Stomach (tissue), 9 donors: ENCODE data around the gene DIS3L2. TPM values are rescaled to one million over a fixed set of nuclear protein-coding genes. Genes with fewer than 3 reads are reported as not detected.

Source experiments
- DNase-seq, 2 donors: peaks; one replicate each; pipeline versions ENCODE4 v3.0.0 to v3.0.0-alpha.2; 2013 to 2019
- H3K27ac ChIP-seq, 5 donors: fragments of 200-600 bp in 4 of 5; sonication (generic) in 4 of 5; one replicate each; pipeline ENCODE4 v1.5.1; 2013 to 2019; ENCODE audit warnings: mild to moderate bottlenecking in 1 of 5, moderate library complexity in 1 of 5
- H3K27me3 ChIP-seq, 3 donors: fragments of 200-600 bp; sonication (generic); one replicate each; pipeline ENCODE4 v1.5.1; 2017 to 2019; ENCODE audit warnings: mixed run types in 1 of 3
- H3K36me3 ChIP-seq, 4 donors: fragments of 200-600 bp; sonication (generic); 1 replicate in 3 of 4; 2 replicates in 1 of 4; pipeline ENCODE4 v1.5.1; 2016 to 2019
- H3K4me1 ChIP-seq, 4 donors: fragments of 200-600 bp; sonication (generic); one replicate each; pipeline ENCODE4 v1.5.1; 2016 to 2019
- H3K4me3 ChIP-seq, 4 donors: fragments of 200-600 bp; sonication (generic) in 3 of 4; one replicate each; pipeline ENCODE4 v1.5.1; 2016 to 2019; ENCODE audit warnings: mild to moderate bottlenecking in 1 of 4
- H3K9me3 ChIP-seq, 4 donors: fragments of 200-600 bp; sonication (generic); one replicate each; pipeline ENCODE4 v1.5.1; 2016 to 2019
- CTCF ChIP-seq, 7 experiments: fragments of 450-650 bp in 4 of 7; fragments of 200-600 bp in 3 of 7; sonication (generic) in 3 of 7; IDR thresholded peaks; one replicate each; pipeline ENCODE4 v1.5.1; 2016 to 2019; ENCODE audit warnings: antibody characterized with exemption in 7 of 7, control low read depth in 2 of 7, mild to moderate bottlenecking in 1 of 7
- EP300 ChIP-seq: sonication (generic); formaldehyde crosslinking; IDR thresholded peaks from one replicate; pipeline ENCODE4 v1.6.1; 2017; ENCODE audit warnings: antibody characterized with exemption
- POLR2A ChIP-seq, 4 donors: fragments of 450-650 bp; IDR thresholded peaks; one replicate each; pipeline ENCODE4 v1.6.1; 2016; ENCODE audit warnings: antibody characterized with exemption in 4 of 4, control low read depth in 2 of 4, mild to moderate bottlenecking in 1 of 4, moderate library complexity in 1 of 4
- POLR2AphosphoS5 ChIP-seq, 3 donors: sonication (generic); formaldehyde crosslinking; IDR thresholded peaks; one replicate each; pipeline ENCODE4 v1.6.1; 2016; ENCODE audit warnings: antibody characterized with exemption in 3 of 3
- WGBS, 5 donors: extraction: QIAGEN DNeasy Blood & Tissue Kit in 3 of 5; methylation state at CpG; one replicate each; pipeline versions ENCODE4 v1.1.5 to v1.1.7; 2013 to 2018; 5-methylcytosine and 5-hydroxymethylcytosine counted together
- intact Hi-C: fragments of 100-400 bp; cut with DNase I; formaldehyde crosslinking; loops from one replicate; pipeline ENCODE4 v1.15.1; 2023; ENCODE audit warnings: low total_unique reads
- polyA plus RNA-seq, 3 donors: library from polyadenylated mRNA; stranded (reverse); fragments of 200-250 nt; gene quantifications; one replicate each; pipeline ENCODE4 v1.2.3, GENCODE V29; 2013
- total RNA-seq, 5 donors: library from RNA; depleted of rRNA; stranded (reverse); fragments of >200 nt; gene quantifications; one replicate each; pipeline versions ENCODE4 v1.1.0 to v1.2.3, GENCODE V29; 2014 to 2016
- donor health status: healthy with polysubstance abuse.
- donor health status: Bipolar disorder and iron deficiency.
- donor health status: healthy.

The DIS3L2 gene
- total and polyA plus RNA-seq, 8 donors: 10.4 to 124 (median 26.8) TPM

DNA sequence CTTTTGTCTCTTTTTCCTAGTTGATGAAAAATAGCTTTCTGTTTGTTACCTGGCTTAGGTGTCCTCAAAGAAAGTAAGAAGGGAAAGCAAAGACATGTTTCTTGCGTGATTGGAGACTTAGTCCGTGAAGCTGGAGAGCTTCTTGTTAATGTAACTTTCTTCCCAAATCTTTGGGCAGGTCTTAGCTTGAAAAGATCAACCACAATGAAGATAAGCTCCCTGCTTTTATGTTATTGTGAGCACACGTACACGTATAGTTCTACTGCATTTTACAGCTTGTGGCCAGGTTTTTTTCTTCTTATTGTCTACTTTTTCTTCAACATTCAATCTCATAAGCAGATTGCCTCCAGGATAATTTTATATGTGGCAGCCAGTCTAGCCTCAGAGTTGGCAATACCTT lies 99.8 kb downstream of the DIS3L2 start:
- Histone ChIP-seq H3K27ac (no peak overlapping the region), H3K4me3 (no peak overlapping the region), H3K36me3 (no peaks in the 10 kb centered on the region), H3K9me3 (peaks cover 0 to 5% (median 0%) of the 10 kb centered on the region in 4 donors), H3K4me1 (peaks cover 0 to 6% (median 3%) of the 10 kb centered on the region in 4 donors), H3K27me3 (no peaks in the 10 kb centered on the region)
- TF ChIP-seq CTCF (IDR thresholded peaks at IDR 0.05) (no peak), POLR2AphosphoS5 (IDR thresholded peaks at IDR 0.05) (no peak), POLR2A (IDR thresholded peaks at IDR 0.05) (no peak), EP300 (no peak)
- DNase-seq: no peak
- WGBS, 5 donors: 47 to 80% (median 63%) methylated on average over 4 of the region's 4 CpGs
- intact Hi-C loops: no loop called here

DNA sequence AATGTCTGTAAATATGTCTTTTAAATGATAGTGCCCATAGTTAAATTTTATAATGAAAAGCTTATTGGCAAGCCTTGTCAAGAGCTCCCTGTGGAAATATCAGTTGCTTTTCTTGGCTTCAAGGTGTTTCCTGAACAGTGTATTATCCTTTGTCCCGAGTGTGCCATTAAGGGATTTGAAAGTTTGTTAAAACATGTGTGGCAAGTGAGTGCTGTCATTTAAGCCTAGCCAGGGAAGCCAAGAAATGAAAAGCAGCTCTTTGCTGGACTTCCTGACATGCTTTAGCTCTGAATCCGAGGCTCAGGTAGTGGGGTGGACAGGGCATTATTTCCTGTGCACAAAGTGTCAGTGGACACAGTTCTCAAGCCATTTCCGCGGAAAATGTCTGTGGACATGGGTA lies 111.5 kb downstream of the DIS3L2 start:
- H3K27me3 ChIP-seq: no peaks in the 10 kb centered on the region
- H3K36me3 ChIP-seq: no peaks in the 10 kb centered on the region
- no peak for DNase-seq
- H3K9me3 ChIP-seq: no peaks in the 10 kb centered on the region
- TF ChIP-seq POLR2AphosphoS5 (IDR thresholded peaks at IDR 0.05) (no peak), EP300 (no peak), POLR2A (IDR thresholded peaks at IDR 0.05) (no peak), CTCF (IDR thresholded peaks at IDR 0.05) (no peak)
- no peak overlapping the region for H3K4me3 ChIP-seq
- 46 to 63% (median 54%) methylated on average over 4 of the region's 4 CpGs for WGBS, 5 donors
- intact Hi-C loops: no loop called here
- H3K27ac ChIP-seq: no peak overlapping the region
- H3K4me1 ChIP-seq: peaks cover 0 to 26% (median 15%) of the 10 kb centered on the region in 4 donors

DNA sequence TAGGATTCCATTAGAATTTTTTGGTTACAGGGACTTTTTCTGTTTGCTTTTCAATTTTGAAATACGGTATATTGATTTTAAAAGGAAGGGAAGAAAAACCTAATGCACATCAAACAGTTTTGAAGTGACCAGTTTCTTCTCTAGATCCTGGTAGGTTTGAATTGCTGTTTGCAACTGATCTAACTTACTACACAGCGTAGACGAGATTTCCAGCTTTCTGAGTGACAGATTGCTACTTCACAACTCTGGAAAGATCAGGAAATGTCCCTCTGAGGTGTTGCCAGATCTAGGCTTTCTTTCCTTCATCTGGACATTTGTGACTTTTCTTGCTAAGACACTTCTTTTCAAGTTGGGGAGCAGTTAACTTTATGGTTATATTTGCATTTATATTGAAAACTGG lies 112.2 kb downstream of the DIS3L2 start:
- WGBS, 5 donors: 40 to 73% (median 54%) methylated on average over 3 of the region's 3 CpGs
- H3K27ac ChIP-seq: no peak overlapping the region
- intact Hi-C loops: no loop called here
- no peak for TF ChIP-seq POLR2AphosphoS5 (IDR thresholded peaks at IDR 0.05)
- TF ChIP-seq EP300: no peak
- no peak for TF ChIP-seq POLR2A (IDR thresholded peaks at IDR 0.05)
- no peak for TF ChIP-seq CTCF (IDR thresholded peaks at IDR 0.05)
- H3K9me3 ChIP-seq: no peaks in the 10 kb centered on the region
- H3K36me3 ChIP-seq: no peaks in the 10 kb centered on the region
- no peaks in the 10 kb centered on the region for H3K27me3 ChIP-seq
- DNase-seq: no peak
- no peak overlapping the region for H3K4me3 ChIP-seq
- H3K4me1 ChIP-seq: peaks cover 0 to 26% (median 15%) of the 10 kb centered on the region in 4 donors

GRCh38 chr2:232075080-232075479 lies 113.6 kb downstream of the DIS3L2 start:
- TF ChIP-seq CTCF (IDR thresholded peaks at IDR 0.05): no peak
- no peak for TF ChIP-seq EP300
- TF ChIP-seq POLR2AphosphoS5 (IDR thresholded peaks at IDR 0.05): no peak
- TF ChIP-seq POLR2A (IDR thresholded peaks at IDR 0.05): no peak
- Histone ChIP-seq H3K27me3 (no peaks in the 10 kb centered on the region), H3K4me1 (peaks cover 0 to 16% (median 11%) of the 10 kb centered on the region in 4 donors), H3K4me3 (no peak overlapping the region), H3K27ac (no peak overlapping the region), H3K9me3 (no peaks in the 10 kb centered on the region), H3K36me3 (no peaks in the 10 kb centered on the region)
- DNase-seq: no peak
- WGBS, 5 donors: 65 to 90% (median 86%) methylated on average over 1 of the region's 1 CpG
- intact Hi-C loops: no loop called here
